ENCODE data around the gene SHROOM1.
A peak's percentile ranks its signal among the peaks of the same experiment; 100 is the strongest.

The SHROOM1 gene

DNA sequence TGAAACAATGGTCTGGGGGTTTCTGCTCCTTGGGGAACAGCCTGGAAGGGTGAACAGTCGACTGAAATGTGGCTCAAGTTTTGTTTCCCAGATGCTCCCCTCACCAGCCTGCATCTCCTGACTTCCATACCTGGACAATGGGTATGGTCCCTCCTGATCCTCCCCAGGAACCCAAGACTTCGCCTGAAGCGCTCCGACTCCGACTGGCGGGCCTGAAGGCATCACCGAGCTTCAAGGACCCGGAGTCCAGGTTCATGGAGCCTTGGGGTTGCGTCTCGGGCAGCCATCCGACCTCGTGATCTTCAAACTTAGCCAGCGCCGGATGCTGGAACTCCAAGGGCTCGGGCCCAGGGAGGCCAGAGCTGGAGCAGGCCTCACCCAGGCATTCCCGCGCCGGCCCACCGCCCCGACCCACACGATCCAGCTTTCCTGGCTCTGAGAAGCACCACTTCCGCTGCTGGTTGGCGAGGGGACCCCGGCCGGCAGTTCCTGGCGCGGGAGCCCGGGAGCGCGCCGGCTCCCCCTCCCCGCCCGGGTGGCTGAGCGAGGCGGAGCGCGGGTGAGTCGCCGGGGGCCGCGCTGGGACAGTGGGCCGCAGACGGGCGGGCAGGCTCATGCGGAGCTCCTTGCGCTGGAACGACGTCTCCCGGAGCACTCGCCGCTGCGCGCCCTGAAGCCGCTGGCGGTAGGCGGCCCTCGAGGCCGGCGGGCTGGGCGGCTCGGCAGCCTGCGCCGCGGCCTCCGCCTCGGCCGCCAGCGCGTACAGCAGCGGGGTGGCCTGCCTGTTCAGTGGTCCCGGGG, 5.2 kb downstream of the SHROOM1 start:
- DNase-seq (ENCODE audit: low read depth): no peak

DNA sequence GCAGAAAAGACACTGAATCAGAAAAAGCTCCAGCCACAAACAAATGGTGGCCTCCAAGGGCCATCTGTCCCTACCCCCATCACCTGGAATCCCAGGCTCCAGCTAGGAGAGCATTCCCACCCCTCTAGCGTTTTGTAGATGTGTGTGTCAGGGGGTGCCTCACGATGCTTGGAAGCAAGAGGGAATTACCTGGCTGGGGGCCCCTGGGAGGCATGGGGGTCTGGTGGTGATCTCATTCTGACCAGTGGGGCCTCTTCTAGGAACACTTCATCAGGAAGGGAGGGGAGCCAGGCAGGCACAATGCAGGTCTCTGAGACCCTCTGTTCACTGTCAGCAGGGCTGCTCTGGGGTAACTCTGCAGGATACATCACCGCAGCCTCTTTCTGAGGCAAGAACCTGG, 6.0 kb downstream of the SHROOM1 start:
- DNase-seq (ENCODE audit: low read depth): no peak

DNA sequence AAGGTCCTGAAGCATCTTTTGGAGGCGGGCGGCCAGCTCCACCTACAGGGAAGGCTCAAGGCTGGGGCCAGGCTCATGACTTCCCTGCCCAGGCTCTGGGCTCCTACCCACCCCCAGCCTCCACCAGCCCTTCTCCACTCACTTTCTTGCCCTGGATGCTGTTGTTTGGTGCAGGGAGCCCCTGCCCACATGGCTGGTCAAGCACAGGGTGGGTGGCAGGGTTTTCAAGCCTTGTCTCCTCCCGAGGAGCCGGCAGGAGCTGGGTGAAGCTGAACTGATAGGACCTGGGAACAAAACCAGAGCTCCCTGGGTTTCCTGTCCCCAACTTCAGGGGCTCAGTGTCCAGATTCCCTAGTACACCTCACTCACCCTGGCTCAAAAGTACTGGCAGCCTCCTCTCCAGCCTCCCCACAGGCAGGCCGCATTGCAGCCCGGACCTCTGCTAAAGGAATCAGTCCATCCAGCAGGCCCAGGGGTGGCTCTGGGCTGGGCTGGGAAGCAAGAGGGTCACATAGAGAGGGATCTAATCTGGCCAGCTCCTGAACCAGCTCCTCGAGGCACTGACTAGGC, 6.9 kb downstream of the SHROOM1 start:
- no peak for DNase-seq (ENCODE audit: low read depth)

DNA sequence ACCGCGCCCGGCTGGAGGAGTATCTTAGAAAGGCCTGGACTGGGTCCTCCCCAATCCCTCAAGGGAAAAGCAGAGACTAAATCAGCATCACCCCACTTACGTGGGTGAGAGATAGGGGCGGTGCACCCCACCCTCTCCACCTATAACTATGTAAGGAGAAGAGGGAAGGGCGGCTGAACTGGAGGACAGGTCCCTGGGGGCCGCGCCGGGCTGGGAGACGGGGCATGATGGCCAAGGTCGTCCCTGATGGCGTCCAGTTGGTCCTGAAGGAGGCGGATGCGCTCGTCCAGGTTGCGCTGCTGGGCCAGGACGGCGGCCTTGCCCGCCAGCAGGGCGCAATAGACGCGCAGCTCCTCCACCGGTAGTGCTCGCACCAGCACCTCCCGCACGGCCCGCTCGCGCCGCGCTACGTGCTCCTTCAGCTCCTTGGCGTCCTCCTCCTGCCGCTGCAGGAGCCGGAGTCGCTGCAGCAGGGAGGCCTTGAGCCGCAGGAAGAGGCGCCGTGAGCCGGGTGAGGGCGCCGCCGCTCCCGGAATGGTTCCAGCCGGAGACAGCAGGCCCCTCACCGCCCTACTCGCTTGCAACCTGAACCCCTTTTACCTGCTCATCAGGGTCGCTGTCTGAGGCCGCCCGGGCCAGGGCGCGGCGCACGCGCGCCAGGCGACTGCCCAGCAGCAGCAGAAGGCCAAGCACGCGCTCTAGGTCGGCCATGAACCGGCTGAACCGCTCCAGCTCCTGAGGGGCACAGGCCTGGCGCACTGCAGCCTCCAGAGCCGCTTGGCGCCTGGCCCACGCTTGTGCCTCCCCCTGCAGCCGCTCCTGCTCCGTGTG, 7.6 kb downstream of the SHROOM1 start:
- DNase-seq (ENCODE audit: low read depth): no peak

DNA sequence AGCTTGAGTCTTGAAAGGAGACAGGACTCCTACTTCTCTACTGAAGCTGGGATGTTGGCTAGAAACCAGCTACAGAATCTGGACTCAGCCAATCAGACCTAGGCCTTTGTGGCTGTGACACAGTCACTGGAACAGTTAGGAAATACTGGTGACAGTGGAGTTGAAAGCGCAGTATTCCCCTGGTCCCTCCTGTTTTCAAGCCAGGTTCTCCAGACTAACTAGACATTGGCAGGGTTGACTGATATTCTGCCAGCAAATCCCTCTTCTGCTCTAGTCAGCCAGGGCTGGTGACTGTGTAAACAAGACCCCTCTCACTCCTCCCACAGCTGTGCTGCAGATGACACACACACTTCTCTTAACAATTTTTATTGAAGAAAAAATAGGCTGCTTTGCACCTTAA, 8.7 kb downstream of the SHROOM1 start:
- DNase-seq (ENCODE audit: low read depth): peak; percentile 52

DNA sequence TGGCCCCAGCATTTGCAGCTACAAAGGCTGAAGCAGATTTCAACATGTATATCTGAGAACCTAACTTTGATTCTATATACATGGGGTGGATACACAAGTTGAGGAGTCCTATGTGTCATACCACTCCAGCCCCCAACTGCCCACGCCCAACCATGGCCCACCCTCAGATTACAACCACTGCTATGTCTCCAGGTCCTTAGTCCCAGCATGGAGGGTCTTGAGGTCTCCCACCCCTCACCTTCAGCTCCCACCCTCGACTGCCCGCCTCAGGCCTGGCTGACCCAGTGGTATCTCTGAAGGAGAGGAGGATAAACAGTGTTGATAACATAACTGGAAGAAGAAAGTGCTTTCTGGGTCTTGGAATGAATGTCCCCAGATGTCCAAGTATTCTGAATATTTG, 9.1 kb downstream of the SHROOM1 start:
- no peak for DNase-seq (ENCODE audit: low read depth)

DNA sequence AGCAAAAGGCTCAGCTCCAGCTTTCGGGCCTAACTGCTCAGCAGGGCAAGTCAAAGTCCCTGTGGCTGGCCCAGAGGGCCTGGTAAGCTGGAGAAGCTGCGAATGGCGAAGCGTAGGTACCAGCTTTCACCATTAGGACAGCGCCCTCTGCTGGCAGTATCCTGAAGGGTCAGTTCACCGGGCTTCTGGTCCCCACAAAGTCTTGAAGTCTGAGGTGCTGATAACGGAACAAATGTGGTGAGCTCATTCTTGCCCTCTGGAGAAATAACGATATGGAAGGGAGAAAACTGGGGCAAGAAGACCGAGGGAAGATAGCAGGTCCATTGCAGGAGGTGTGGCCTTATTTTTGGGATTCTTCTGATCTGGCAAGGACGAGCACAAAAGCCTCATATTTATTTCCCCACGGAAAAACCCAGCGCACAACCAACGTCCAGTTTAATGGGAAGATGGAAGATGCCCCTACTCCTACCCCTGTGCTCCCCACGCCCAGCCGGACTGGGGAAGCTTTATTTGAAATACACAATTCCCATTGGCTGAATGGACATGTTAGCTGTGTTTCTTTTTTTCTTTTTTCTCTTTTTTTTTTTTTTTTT, 10.2 kb downstream of the SHROOM1 start:
- peak; percentile 91 for DNase-seq (ENCODE audit: low read depth)

DNA sequence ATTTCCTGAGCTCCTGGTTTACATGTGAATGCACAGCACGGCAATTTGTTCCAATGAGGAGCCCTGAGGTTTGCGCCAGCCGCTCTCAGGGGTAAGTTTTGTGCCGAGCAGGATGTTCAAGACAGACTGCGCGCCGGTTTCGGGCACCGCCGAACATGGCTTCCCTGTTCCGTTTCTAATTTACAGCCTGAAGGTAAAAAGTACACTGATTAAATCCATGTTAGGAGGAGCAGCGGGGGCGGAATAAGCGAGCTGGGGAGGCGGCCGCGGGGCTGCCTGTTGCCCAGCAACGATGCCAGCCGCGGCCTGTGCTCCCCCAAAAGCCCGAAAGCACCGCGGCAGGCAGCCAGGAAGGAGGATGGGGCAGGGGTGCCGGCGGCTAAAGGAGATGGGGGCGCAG, 11.0 kb downstream of the SHROOM1 start:
- no peak for DNase-seq (ENCODE audit: low read depth)

DNA sequence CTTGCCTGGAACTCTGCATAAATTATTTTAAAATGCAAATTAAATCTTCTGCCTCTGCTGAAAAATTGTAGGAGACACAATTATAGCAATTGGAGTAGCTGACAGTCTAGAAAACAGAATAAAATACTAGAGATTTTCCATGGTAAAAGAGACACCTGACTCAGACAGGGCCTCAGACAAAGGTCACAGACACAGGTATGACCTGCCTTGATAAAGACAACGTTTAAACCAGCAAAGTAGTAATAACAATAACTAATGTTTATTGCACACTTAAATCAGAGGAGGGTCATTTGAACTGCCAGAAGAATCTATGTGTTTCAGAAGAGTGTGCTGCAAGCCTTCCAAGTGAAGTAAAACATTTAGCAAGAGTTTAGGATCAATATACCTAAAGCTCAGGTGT, 13.4 kb downstream of the SHROOM1 start:
- DNase-seq (ENCODE audit: low read depth): no peak

DNA sequence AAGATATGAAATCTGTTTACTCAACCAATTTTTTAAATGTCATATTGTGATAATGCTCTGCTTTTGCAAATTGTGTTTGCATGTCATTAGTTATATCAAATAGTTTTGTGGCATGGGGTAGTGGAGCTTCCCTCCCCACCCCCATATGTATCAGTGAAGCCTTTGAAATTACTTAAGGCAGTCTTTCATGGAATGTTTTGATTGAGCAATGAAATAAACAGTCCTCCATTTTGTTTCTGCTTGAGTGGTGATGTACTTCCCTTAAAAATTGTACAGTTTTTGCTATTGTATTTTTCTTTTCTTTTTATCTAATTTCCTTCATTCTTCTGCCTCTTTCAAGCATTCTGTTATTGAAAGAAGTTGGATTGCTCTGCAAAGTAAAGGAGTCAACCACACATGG, 13.9 kb downstream of the SHROOM1 start:
- peak; percentile 70 for DNase-seq (ENCODE audit: low read depth)

DNA sequence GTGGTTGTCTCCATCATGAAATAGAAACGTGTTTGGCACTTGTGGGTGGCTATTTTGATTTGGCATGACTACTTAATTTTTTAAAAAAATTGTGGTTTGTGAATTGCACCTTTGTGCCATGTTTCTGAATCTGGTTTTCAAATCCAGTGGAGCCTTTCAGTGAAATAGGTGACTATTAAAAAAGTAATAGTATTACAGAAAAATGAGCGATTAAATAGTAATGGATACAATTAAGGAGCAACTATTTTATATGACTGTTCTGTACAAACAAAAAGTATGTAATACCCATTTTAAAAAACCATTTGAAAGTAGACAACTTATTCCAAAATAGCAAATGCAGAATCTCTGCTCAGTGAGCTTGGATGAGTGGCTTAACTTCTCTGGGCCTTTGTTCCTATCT, 14.4 kb downstream of the SHROOM1 start:
- DNase-seq (ENCODE audit: low read depth): no peak

DNA sequence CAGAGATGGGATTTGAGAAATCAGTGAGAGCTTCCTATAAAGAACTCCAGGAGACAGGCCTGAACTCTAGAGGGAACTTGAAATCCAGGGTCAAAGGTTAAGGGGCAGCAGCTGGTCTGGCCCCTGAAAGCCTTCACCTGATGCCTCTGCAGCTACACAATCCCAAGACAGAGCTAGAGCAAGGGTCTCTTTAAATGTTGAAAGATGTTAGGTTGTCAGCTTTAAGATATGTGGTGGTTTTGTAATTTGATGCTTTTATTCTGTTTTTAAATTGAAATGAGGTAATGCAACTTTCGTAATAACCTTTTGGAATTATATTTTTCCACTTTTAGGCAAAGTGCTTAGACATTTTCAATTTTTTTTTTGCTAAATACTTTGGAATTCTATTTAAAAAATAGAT, 15.0 kb downstream of the SHROOM1 start:
- DNase-seq (ENCODE audit: low read depth): peak; percentile 75

DNA sequence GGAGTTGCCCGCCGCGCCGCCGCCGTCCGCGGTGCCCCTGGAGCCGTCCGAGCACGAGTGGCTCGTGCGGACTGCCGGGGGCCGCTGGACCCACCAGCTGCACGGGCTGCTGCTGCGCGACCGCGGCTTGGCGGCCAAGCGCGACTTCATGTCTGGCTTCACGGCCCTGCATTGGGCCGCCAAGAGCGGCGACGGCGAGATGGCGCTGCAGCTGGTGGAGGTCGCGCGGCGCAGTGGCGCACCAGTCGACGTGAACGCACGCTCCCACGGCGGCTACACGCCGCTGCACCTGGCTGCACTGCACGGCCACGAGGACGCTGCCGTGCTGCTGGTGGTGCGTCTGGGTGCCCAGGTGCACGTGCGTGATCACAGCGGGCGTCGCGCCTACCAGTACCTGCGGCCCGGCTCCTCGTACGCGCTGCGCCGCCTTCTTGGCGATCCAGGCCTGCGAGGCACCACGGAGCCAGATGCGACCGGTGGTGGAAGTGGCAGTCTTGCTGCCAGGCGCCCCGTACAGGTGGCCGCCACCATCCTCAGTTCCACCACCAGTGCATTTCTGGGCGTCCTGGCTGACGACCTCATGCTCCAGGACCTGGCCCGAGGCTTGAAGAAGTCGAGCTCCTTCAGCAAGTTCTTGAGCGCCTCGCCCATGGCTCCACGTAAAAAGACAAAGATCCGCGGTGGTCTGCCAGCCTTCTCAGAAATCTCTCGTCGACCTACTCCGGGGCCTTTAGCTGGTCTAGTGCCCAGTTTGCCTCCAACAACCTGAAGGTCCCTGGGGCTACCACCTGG, 15.7 kb downstream of the SHROOM1 start:
- no peak for DNase-seq (ENCODE audit: low read depth)

DNA sequence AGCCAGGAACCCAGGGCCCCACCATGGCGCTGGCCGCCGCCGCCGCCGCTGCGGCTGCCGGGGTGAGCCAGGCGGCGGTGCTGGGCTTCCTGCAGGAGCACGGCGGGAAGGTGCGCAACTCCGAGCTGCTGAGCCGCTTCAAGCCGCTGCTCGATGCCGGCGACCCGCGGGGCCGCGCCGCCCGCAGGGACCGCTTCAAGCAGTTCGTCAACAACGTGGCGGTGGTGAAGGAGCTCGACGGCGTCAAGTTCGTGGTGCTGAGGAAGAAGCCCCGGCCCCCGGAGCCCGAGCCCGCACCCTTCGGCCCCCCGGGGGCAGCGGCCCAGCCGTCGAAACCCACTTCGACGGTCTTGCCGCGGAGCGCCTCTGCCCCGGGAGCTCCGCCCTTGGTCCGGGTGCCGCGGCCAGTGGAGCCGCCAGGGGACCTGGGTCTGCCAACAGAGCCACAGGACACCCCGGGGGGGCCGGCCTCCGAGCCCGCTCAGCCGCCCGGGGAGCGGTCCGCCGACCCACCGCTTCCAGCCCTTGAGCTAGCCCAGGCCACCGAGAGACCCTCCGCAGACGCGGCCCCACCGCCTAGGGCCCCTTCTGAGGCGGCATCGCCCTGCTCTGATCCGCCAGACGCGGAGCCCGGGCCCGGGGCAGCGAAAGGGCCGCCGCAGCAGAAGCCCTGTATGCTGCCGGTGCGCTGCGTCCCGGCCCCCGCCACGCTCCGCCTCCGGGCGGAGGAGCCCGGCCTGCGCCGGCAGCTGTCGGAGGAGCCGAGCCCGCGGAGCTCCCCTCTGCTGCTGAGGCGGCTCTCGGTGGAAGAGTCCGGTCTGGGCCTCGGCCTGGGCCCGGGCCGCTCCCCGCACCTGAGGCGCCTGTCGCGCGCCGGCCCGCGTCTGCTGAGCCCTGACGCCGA, 16.6 kb downstream of the SHROOM1 start:
- DNase-seq (ENCODE audit: low read depth): peak; percentile 30

DNA sequence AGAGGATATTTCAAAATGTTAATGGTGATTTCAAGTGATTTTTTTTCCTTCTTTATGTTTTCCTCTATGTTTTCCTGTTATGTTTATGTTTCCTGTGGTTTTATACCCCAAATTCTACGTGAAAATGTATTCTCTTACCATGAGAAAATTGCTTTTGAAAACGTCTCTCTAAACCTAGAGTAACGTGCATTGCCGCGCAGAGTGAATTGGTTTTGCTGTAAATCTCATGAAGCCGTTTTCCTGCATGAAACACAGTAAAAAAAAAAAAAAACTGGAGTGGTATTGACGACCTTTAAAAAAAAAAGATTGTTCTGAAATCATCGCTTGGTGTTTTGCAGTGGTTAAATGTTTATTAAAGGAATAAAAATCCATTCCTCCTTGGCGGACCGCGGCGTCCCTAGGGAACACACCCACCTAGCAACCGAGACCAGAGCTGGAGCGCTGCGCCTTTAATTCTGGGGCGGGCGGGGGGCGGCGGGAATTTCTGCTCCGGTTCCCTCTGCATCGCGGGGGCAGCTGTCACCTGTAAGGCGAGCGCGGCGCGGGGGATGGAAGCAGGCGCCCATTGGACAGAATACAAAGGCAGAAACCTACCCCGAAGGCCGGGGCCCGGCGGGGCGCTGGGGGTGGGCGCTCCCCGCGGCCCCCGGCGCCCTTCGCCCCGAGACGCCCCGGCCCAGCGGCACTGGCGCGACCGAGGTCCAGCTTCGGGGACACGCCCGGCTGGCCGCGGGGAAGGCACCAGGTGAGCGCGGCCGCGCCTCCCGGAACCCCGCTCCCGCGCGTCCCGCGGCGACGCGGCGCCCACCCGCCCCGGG, 17.5 kb downstream of the SHROOM1 start, which contains the start of gene SOWAHA:
TSS of gene SOWAHA (plus strand) at position 522 of the 818 bp plus-strand sequence. CDS start 320 bp downstream, outside the sequence.
- no peak for DNase-seq (ENCODE audit: low read depth)

DNA sequence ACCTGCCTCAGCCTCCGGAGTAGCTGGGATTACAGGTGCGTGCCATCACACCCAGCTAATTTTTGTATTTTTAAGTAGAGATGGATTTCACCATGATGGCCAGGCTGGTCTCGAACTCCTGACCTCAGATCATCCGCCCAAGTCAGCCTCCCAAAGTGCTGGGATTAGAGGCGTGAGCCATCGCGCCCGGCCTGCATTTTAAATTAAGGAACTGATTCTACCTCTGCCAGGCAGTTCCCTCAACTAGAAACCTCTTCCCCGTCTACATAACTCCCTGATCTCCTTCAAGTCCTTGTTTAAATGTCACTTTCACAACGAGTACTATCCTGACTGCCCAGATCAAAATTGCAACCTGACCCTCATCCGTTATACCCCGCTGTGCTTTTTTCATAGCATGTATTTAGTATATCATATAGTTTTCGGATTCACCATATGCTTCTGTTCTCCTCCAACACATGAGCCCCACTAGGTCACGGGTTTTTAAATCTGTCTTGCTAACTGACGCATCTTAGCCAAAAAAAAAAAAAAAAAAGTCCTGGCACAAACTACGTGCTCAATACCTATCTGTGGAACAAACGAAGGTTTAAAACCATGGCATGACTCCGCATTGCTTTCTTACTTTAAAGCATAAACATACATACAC, 18.2 kb downstream of the SHROOM1 start:
- DNase-seq (ENCODE audit: low read depth): no peak

DNA sequence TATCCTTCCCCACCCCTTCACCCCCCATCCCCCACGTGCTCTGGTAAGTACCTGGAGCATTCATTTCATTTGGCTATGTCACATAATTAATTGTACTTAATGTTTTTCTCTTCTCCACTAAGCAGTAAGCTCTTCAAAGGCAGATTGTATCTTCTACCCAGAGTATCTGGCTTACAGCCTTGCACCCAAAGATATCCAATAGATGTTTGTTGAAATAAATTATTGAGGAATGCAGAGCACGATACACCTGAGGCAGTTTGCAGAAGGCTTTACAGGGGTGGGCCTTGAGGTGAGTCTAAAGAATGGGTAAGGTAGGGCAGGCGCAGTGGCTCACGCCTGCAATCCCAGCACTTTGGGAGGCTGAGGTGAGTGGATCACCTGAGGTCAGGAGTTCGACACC, 19.8 kb downstream of the SHROOM1 start:
- no peak for DNase-seq (ENCODE audit: low read depth)

DNA sequence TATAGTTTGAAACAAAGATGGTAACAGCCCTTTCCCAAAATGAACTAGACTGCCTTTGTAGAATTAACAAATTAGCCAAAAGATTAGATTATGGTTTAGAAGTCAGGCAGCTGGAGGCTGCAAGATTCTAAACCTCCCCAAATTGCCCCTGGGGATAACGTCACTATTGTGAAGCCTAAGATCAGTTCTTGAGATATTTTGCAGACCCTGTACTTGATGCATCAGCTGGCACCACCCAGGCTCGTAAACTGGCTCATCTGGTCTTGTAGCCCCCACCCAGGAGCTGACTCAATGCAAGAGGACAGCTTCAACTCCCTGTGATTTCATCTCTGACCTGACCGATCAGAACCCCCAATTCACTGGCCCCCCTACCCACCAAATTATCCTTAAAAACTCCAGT, 21.6 kb downstream of the SHROOM1 start:
- DNase-seq (ENCODE audit: low read depth): no peak

DNA sequence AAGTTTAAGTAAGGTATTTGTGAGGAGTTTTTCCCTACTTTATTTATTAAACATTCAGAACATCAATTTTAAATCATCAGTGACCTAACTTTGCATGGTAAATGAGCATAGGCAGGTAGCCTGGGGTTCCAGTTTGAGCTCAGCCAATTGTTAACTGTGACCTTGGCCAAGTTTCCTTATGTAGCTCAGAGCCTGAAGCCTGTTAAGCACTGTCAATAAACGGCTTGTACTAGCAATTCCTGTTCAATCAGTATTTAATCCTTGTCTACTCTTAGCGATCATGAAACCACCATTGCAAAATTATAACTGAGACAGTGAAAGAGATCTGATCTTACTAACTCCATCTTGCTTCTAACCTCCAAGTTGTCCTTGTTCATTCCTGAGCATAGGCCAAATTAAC, 22.0 kb downstream of the SHROOM1 start:
- DNase-seq (ENCODE audit: low read depth): no peak

Measured in iris pigment epithelial cell (primary cell).